Measurements from ENCODE around the gene TAF12.

GRCh38 chr1:28613175-28613574 lies 29.7 kb downstream of the TAF12 start:
- no peak for TF ChIP-seq HDGF (IDR thresholded peaks at IDR 0.05; ENCODE audit: borderline replicate concordance)
- TF ChIP-seq SUZ12 (IDR thresholded peaks at IDR 0.05): no peak
- no peak for TF ChIP-seq FOXK2 (IDR thresholded peaks at IDR 0.05)
- no peak for TF ChIP-seq SP1 (IDR thresholded peaks at IDR 0.05)
- no peak for TF ChIP-seq LEF1 (IDR thresholded peaks at IDR 0.05; ENCODE audit: borderline replicate concordance)
- no peak for TF ChIP-seq BHLHE40 (IDR thresholded peaks at IDR 0.05; ENCODE audit: borderline replicate concordance)
- no peak for TF ChIP-seq FOXA1 (IDR thresholded peaks at IDR 0.05)
- no peak for TF ChIP-seq ELF4 (IDR thresholded peaks at IDR 0.05)
- no peak for TF ChIP-seq NFRKB (IDR thresholded peaks at IDR 0.05)
- TF ChIP-seq FOXM1 (IDR thresholded peaks at IDR 0.05; ENCODE audit: borderline replicate concordance): no peak
- no peak for TF ChIP-seq L3MBTL2 (conservative IDR thresholded peaks at IDR 0.05)
- TF ChIP-seq ARNT (IDR thresholded peaks at IDR 0.05): no peak
- TF ChIP-seq TARDBP (IDR thresholded peaks at IDR 0.05): no peak
- TF ChIP-seq, protein P1, sequence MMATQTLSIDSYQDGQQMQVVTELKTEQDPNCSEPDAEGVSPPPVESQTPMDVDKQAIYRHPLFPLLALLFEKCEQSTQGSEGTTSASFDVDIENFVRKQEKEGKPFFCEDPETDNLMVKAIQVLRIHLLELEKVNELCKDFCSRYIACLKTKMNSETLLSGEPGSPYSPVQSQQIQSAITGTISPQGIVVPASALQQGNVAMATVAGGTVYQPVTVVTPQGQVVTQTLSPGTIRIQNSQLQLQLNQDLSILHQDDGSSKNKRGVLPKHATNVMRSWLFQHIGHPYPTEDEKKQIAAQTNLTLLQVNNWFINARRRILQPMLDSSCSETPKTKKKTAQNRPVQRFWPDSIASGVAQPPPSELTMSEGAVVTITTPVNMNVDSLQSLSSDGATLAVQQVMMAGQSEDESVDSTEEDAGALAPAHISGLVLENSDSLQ (IDR thresholded peaks at IDR 0.05): no peak
